Activated CD4-positive, alpha-beta memory T cell treated with anti-CD3 and anti-CD28 coated beads for 36 hours (primary cell): Measurements from ENCODE around the gene VPS26B. TPM values are rescaled to one million over a fixed set of nuclear protein-coding genes. Genes with fewer than 3 reads are reported as not detected.
"Not testable (repeated sequence)": the region's sequence is repeated elsewhere in the genome, so short reads cannot be mapped to it uniquely, and the experiment has no call there.

Experiments used
- CTCF ChIA-PET: fragments of 350-600 bp; sonication (Branson Sonifier 250); formaldehyde crosslinking; loops from one replicate; lab custom pipeline; 2021; ENCODE audit warnings: antibody characterized with exemption, inconsistent platforms; lab: Charles Lee
- POLR2A ChIA-PET: fragments of 350-600 bp; sonication (Branson Sonifier 250); formaldehyde crosslinking; loops from one replicate; lab custom pipeline; 2021; ENCODE audit warnings: antibody characterized with exemption; lab: Charles Lee
- DNase-seq: peaks from one replicate; pipeline ENCODE4 v3.0.0-alpha.2; 2020
- H3K27ac Mint-ChIP-seq: one replicate; pipeline ENCODE4 v1.8.0; 2021; ENCODE audit warnings: mixed read lengths
- H3K27me3 Mint-ChIP-seq: one replicate; pipeline ENCODE4 v1.8.0; 2021; ENCODE audit warnings: mixed read lengths
- H3K36me3 Mint-ChIP-seq: one replicate; pipeline ENCODE4 v1.8.0; 2021; ENCODE audit warnings: mixed read lengths
- H3K4me1 Mint-ChIP-seq: one replicate; pipeline ENCODE4 v1.8.0; 2021; ENCODE audit warnings: low read depth, mixed read lengths
- H3K4me3 Mint-ChIP-seq: one replicate; pipeline ENCODE4 v1.8.0; 2021; ENCODE audit warnings: mild to moderate bottlenecking, mixed read lengths
- H3K9me3 Mint-ChIP-seq: one replicate; pipeline ENCODE4 v1.8.0; 2021; ENCODE audit warnings: mixed read lengths
- intact Hi-C: fragments of 100-400 bp; cut with micrococcal nuclease; formaldehyde crosslinking; loops from one replicate; pipeline ENCODE4 v1.15.1; 2023
- total RNA-seq, 2 experiments: library from RNA; stranded (reverse); gene quantifications; one replicate each; pipeline ENCODE4 v1.2.3, GENCODE V29; 2021

VPS26B gene
- total RNA-seq, 2 experiments from 2014 or later, result 36.2 to 38.8 TPM

DNA sequence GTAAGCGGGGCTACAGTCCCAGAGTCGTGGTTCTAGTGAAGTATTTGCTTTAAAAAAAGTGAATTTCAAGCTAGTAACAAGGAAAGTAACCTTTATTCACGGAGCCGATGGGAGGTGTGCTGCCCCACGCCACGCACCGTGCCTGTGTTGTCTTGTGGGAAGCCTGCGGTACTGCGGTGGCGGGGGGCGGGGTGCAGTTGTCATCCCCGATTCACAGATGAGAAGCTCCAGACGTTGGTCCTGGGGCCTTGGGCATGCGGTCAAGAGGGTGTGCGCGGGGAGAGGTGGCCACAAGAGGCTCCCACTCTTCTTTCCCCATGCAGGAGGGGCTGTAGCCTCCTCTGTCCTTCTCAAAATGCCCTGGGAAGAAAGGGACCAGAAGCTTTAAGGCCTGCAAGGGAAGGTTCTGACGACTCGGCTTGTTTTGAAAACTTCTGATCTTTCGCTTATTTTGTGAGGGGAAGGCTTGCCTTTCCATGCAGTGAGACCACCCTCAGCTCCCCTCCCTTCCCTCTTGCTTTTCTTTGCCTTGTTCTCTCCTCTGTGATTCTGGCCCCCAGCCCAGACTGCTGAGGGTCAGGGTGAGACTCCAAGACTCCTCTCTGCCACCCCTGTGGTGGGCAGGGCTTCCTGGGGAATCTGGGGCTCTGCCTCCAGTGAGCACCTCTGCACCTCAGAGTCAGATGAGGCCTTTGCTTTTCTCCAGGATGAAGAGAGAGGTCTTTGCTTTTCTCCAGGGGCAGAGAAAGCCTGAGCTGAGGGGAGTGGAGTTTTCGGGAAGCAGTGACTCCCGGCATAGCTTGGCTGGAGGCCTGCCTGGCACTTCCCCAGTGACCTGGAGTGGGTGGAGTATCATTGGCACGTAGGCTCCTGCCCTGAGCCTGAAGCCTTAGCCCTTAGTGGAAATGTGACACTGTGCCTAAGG, 57.9 kb downstream of the VPS26B start:
- no peaks in the 10 kb centered on the region for H3K4me1 Mint-ChIP-seq
- H3K4me3 Mint-ChIP-seq, result no peak overlapping the region
- ChIA-PET POLR2A (no interaction called here), CTCF (no interaction called here)
- no peak overlapping the region for H3K27ac Mint-ChIP-seq
- DNase-seq, result no peak
- intact Hi-C loops, result no loop called here
- H3K9me3 Mint-ChIP-seq, result peaks cover 6% of the 10 kb centered on the region
- peaks cover 6% of the 10 kb centered on the region for H3K36me3 Mint-ChIP-seq
- no peaks in the 10 kb centered on the region for H3K27me3 Mint-ChIP-seq

DNA sequence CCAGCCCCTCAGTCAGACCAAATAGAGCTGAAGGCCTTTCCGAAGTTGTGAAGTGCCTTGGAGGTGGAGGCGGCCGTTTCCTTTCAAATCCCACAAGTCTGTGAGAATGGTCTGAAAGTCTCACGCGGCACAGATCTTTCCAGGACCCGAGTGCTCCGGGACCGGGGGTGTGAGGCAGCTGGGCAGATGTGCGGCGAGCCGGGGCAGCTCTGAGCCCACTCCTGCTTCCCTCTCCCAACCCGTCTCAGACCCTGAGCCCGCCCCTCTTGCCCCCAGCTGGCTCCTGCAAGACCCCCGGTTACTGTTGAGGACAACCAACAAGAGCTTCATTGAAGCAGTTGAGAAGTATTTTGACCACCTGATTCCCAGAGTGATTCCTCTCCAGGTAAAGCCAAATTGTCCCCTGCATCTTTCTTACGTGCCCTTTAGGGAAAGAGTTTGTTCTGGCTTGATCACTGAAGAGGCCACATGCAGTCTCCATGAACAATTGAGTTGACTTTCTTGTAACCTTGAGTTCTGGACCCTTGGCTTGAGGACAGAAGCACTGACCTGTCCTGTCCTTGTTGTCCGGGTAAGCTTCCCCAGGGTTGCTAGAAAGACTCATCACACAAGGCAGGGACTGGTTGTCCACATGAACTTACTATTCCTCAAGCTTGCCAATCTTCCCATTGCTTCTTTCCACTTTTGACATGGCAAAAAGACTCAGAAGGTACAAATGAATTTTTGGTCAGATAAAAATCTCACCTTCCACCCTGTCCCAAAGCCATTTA, 59.2 kb downstream of the VPS26B start:
- Mint-ChIP-seq H3K4me1 (no peaks in the 10 kb centered on the region), H3K27me3 (no peaks in the 10 kb centered on the region), H3K27ac (no peak overlapping the region), H3K9me3 (peaks cover 1% of the 10 kb centered on the region), H3K4me3 (no peak overlapping the region), H3K36me3 (peaks cover 4% of the 10 kb centered on the region)
- DNase-seq, result no peak
- ChIA-PET CTCF (no interaction called here), POLR2A (no interaction called here)
- intact Hi-C loops, result no loop called here

DNA sequence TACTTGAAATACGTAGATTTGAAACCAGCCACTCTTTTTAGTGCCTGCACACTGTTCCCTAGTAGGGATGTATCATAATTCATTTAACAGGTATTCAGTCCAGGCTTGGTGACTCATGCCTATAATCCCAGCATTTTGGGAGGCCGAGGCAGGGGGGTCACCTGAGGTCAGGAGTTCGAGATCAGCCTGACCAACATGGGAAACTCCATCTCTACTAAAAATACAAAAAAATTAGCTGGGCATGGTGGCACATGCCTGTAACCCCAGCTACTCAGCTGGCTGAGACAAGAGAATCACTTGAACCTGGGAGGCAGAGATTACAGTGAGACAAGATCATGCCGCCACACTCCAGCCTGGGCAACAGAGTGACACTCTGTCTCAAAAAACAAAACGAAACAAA, 59.9 kb downstream of the VPS26B start:
- H3K9me3 Mint-ChIP-seq, intact Hi-C loops, H3K4me3 Mint-ChIP-seq, H3K27me3 Mint-ChIP-seq, H3K36me3 Mint-ChIP-seq, POLR2A ChIA-PET, H3K27ac Mint-ChIP-seq, CTCF ChIA-PET, DNase-seq, H3K4me1 Mint-ChIP-seq: not testable (repeated sequence)

DNA sequence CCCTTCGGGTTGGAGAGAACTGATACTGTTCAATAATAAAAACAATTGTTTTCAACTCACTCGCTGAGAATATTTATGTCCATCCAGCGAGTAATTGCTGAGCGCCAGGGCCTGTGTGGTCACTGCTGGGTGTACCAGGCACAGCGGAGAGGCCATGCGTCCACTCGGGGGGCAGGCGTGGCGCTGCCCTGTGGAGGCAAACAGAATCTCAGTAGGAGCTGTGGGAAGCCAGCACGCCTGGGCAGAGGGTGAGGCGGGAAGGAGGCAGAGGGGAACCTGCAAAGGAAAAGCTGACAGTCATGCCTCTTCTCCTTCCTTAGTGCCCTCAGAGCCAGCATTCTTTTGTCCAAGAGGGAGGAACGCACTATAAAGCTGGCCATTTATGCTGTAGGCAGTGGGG, 63.1 kb downstream of the VPS26B start:
- ChIA-PET POLR2A (no interaction called here), CTCF (no interaction called here)
- Mint-ChIP-seq H3K4me1 (no peaks in the 10 kb centered on the region), H3K36me3 (peaks cover 2% of the 10 kb centered on the region), H3K27me3 (no peaks in the 10 kb centered on the region), H3K4me3 (no peak overlapping the region), H3K27ac (no peak overlapping the region), H3K9me3 (no peaks in the 10 kb centered on the region)
- no peak for DNase-seq
- intact Hi-C loops, result no loop called here

DNA sequence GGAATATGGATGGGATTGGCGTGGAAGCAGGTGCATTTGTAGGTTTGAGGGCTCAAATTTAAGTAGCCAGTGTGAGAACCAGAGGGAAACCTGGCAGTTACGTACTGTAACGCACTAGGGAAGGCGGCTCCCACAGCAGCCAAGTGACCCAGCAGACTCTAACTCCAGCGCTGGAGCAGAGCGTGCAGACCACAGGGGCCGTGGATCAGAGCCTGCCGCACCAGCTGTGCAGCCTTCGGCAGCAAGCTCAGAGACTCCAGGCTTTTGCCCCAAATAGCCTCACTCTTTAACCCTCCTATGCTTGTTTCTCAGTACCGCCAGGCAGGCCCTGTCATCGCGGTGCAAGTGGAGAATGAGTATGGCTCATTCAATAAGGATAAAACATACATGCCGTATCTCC, 64.0 kb downstream of the VPS26B start:
- Mint-ChIP-seq H3K4me3 (no peak overlapping the region), H3K36me3 (peaks cover 2% of the 10 kb centered on the region), H3K9me3 (no peaks in the 10 kb centered on the region), H3K4me1 (no peaks in the 10 kb centered on the region), H3K27me3 (no peaks in the 10 kb centered on the region), H3K27ac (no peak overlapping the region)
- ChIA-PET CTCF (no interaction called here), POLR2A (no interaction called here)
- DNase-seq, result no peak
- intact Hi-C loops, result no loop called here

DNA sequence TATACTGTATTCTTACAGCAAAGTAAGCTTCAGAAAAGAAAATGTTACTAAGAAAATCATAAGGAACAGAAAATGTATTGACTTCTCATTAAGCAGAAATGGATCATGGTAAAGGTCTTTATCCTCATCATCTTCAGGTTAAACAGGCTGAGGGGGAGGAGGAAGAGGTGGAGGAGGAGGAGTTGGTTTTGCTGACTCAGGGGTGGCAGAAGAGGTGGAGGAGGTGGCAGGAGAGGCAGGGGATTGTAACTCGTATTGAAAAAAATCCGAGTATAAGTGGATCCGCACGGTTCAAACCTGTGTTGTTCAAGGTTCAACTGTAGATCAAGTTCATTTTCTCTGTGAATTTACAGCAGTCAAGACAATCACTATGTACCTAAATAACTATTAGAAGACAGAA, 64.7 kb downstream of the VPS26B start:
- CTCF ChIA-PET, result no interaction called here
- Mint-ChIP-seq H3K4me3 (no peak overlapping the region), H3K4me1 (no peaks in the 10 kb centered on the region), H3K27ac (no peak overlapping the region), H3K9me3 (no peaks in the 10 kb centered on the region), H3K36me3 (peaks cover under 1% of the 10 kb centered on the region), H3K27me3 (no peaks in the 10 kb centered on the region)
- intact Hi-C loops, result no loop called here
- POLR2A ChIA-PET, result no interaction called here
- DNase-seq, result no peak

DNA sequence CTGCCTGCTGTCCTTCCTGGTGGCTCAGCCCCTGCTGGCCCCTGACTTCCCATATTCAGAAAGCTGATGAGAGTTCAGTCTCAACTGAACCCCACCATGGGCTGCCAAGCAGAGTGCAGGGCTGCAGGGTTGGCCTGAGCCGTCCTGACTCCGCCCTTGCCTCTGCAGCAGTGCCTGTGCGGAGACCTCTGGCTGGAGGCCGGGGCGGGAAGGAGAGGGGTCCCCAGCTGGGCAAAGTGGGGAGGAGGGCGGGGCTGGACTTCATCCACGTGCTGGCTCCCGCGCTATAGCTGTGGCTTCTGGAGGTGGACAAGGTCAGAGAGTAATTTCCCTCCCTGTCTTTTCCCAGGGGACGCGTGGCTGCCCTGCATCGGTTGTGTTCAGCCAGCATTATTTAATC, 65.3 kb downstream of the VPS26B start:
- intact Hi-C loops, result no loop called here
- POLR2A ChIA-PET, result no interaction called here
- Mint-ChIP-seq H3K4me1 (no peaks in the 10 kb centered on the region), H3K36me3 (peaks cover 3% of the 10 kb centered on the region), H3K9me3 (no peaks in the 10 kb centered on the region), H3K4me3 (no peak overlapping the region), H3K27ac (no peak overlapping the region), H3K27me3 (no peaks in the 10 kb centered on the region)
- DNase-seq, result no peak
- CTCF ChIA-PET, result no interaction called here

DNA sequence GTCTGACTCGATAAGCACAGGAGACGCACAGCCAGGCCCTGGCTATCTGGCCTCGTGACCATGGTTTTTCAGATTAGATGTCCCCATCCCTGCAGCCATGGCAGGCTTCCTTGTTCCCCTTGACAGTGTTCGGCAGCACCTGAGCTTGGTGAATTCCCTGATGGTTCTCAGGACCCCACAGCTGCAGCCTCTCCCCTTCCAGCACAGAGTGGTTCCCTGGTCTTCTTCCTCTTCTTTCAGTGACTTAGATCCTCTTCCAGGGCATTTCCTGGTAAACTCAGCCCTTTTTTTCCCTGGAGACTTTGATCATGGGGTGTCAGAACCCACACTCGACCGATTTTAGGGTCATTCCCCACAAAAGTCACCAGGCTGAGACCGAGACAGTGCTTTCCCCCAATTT, 66.2 kb downstream of the VPS26B start:
- POLR2A ChIA-PET, result no interaction called here
- CTCF ChIA-PET, result no interaction called here
- Mint-ChIP-seq H3K9me3 (no peaks in the 10 kb centered on the region), H3K27ac (no peak overlapping the region), H3K36me3 (peaks cover 3% of the 10 kb centered on the region), H3K4me3 (no peak overlapping the region), H3K27me3 (no peaks in the 10 kb centered on the region), H3K4me1 (no peaks in the 10 kb centered on the region)
- no peak for DNase-seq
- intact Hi-C loops, result no loop called here

DNA sequence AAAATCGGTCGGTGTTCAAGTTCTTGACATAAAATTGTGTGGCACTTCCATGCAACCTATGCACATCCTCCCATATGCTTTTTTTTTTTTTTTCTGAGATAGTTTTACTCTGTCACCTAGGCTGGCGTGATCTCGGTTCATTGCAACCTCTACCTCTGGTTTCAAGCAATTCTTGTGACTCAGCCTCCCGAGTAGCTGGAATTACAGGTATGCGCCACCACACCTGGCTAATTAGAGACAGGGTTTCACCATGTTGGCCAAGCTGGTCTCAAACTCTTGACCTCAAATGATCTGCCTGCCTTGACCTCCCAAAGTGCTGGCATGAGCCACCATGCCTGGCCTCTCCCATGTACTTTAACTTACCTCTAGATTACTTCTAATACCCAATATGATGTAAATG, 66.7 kb downstream of the VPS26B start:
- Mint-ChIP-seq H3K9me3 (no peaks in the 10 kb centered on the region), H3K4me3 (no peak overlapping the region), H3K27ac (no peak overlapping the region), H3K36me3 (peaks cover 6% of the 10 kb centered on the region), H3K27me3 (no peaks in the 10 kb centered on the region), H3K4me1 (no peaks in the 10 kb centered on the region)
- ChIA-PET POLR2A (no interaction called here), CTCF (interaction anchor here (0.7 kb wide), 1 partner anchor 15 kb away, joined by 3 read pairs; no protein-coding TSS in a partner anchor)
- DNase-seq, result no peak
- intact Hi-C loops, result no loop called here

DNA sequence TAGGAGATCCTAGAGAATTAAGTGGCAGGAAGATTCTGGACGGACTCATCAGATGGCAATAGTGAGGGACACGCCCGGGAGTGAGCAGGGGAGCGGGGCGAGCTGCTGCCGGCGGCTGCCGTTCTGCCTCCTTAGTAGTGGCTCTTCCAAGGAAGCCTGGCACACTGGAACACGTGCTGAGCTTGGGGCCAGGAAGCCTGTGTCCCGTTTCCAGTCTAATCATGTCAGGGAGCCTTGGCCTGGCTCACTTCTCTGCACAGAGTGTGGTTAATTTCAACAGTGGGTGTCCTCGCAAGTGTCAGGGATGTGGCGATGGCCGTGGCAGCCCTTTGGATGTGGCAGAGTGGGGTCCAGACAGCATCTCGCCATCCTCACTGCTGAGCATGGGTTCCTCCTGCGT, 68.2 kb downstream of the VPS26B start:
- DNase-seq, result no peak
- H3K4me1 Mint-ChIP-seq, result no peaks in the 10 kb centered on the region
- H3K27ac Mint-ChIP-seq, result no peak overlapping the region
- CTCF ChIA-PET, result no interaction called here
- peaks cover 6% of the 10 kb centered on the region for H3K36me3 Mint-ChIP-seq
- no peaks in the 10 kb centered on the region for H3K27me3 Mint-ChIP-seq
- no peak overlapping the region for H3K4me3 Mint-ChIP-seq
- POLR2A ChIA-PET, result no interaction called here
- intact Hi-C loops, result no loop called here
- no peaks in the 10 kb centered on the region for H3K9me3 Mint-ChIP-seq

DNA sequence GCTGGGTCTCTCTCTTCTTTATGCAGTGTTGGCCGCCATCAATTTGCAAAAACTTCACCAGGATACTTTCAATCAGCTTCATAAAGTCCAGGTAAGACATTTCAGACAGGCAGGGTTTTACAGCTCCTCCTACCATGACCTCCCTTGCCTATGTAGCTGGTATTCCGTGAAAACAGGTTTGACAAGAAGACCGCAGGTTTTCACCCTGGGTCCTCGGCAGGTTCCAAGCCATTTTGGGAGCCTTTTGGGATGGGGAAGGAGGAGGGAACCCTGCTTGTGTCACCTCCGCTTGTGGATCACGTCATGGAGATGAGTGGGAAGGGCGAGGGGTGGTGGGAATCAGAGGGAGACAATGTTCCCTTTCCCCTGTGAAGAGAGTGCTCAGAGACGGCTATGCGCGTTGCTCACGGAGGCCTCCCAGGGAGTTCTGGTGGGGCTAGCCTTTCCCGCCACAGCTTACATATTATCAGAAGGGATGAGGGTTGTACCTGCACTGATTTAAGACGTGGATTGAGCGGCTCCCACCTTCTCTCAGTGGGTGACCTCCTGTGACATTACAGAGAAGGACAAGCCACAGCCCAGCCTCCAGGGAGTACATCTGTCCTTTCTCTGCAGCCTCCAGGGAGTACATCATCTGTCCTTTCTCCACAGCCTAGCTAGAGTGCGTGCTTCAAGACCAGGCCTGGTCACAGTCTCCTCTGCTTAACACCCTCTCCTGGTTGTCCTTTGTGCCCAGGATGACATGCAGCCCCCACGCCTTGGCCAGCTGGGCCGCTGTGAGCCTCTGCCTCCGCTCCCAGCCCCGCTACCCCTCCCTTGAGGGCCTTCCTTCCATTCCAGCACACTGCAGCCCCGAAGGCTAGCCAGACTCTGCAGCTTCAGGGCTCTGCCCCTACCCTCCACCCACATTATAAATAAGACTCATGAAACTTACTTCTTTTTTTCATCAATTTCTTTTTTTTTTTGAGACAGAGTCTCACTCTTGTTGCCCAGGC, 68.9 kb downstream of the VPS26B start:
- H3K9me3 Mint-ChIP-seq, result no peaks in the 10 kb centered on the region
- no peak overlapping the region for H3K4me3 Mint-ChIP-seq
- H3K27ac Mint-ChIP-seq, result no peak overlapping the region
- POLR2A ChIA-PET, result no interaction called here
- H3K36me3 Mint-ChIP-seq, result peaks cover 6% of the 10 kb centered on the region
- no peaks in the 10 kb centered on the region for H3K4me1 Mint-ChIP-seq
- no peak for DNase-seq
- CTCF ChIA-PET, result no interaction called here
- intact Hi-C loops, result no loop called here
- H3K27me3 Mint-ChIP-seq, result no peaks in the 10 kb centered on the region

DNA sequence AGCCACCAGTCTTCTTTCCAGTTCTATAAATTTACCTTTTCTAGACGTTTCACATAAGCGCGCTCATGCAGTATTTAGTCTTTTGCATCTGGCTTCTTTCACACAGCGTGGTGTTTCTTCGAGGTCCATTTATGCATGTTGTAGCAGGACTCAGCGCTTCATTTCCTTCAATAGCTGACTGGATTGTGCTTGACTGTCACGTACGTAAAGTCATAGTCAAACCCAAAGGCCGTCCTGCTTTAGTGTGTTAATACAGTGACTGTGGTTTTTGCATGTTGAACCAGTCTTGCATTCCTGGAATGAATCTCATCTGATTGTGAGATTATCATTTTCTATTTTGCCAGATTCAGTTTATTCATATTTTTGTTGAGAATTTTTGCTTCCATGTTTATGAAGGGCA, 70.2 kb downstream of the VPS26B start:
- Mint-ChIP-seq H3K36me3 (peaks cover 6% of the 10 kb centered on the region), H3K4me3 (no peak overlapping the region), H3K27me3 (no peaks in the 10 kb centered on the region), H3K4me1 (no peaks in the 10 kb centered on the region), H3K27ac (no peak overlapping the region), H3K9me3 (no peaks in the 10 kb centered on the region)
- intact Hi-C loops, result no loop called here
- CTCF ChIA-PET, result interaction anchor here (1.3 kb wide), 1 partner anchor 19 kb away, joined by 4 read pairs; the partner anchor contains the start of gene GLB1L3
- POLR2A ChIA-PET, result no interaction called here
- DNase-seq, result no peak
